Mesendoderm (in vitro differentiated cells): Measurements from ENCODE around the gene ISM2.
"Not testable (repeated sequence)": the region's sequence is repeated elsewhere in the genome, so short reads cannot be mapped to it uniquely, and the experiment has no call there.

Experiments
- DNase-seq: peaks from one replicate; pipeline ENCODE4 v3.0.0; 2013
- H2AK5ac ChIP-seq: 2 replicates; pipeline ENCODE4 v1.6.1; 2013; ENCODE audit warnings: low read length, inconsistent platforms
- H2BK120ac ChIP-seq: 2 replicates; pipeline ENCODE4 v1.6.1; 2013; ENCODE audit warnings: low read depth, mild to moderate bottlenecking, low read length, moderate library complexity, mixed read lengths
- H2BK15ac ChIP-seq: replicated peaks from 2 replicates; pipeline ENCODE4 v1.6.1; 2013; ENCODE audit warnings: low read depth, mild to moderate bottlenecking, moderate library complexity
- H2BK5ac ChIP-seq: 2 replicates; pipeline ENCODE4 v1.6.1; 2013; ENCODE audit warnings: low read length, inconsistent platforms
- H3K18ac ChIP-seq: 2 replicates; pipeline ENCODE4 v1.6.1; 2013; ENCODE audit warnings: mild to moderate bottlenecking, low read length, mixed read lengths
- H3K23ac ChIP-seq: one replicate; pipeline ENCODE4 v1.6.1; 2013; ENCODE audit warnings: low read length
- H3K27ac ChIP-seq: 2 replicates; pipeline ENCODE4 v1.5.1; 2013; ENCODE audit warnings: low read depth, mild to moderate bottlenecking, inconsistent platforms, low read length, moderate library complexity
- H3K27me3 ChIP-seq: 2 replicates; pipeline ENCODE4 v1.6.1; 2013; ENCODE audit warnings: low read length, control low read depth, mild to moderate bottlenecking, inconsistent platforms; ENCODE audit not compliant: insufficient read depth, poor library complexity
- H3K36me3 ChIP-seq: 2 replicates; pipeline ENCODE4 v1.6.1; 2013; ENCODE audit warnings: low read length, inconsistent platforms; ENCODE audit not compliant: control insufficient read depth, insufficient read depth
- H3K4ac ChIP-seq: one replicate; pipeline ENCODE4 v1.6.1; 2013; ENCODE audit warnings: low read depth, mild to moderate bottlenecking, low read length, moderate library complexity
- H3K4me1 ChIP-seq: 2 replicates; pipeline ENCODE4 v1.6.1; 2013; ENCODE audit warnings: low read depth, low read length, inconsistent platforms; ENCODE audit not compliant: control insufficient read depth
- H3K4me2 ChIP-seq: 2 replicates; pipeline ENCODE4 v1.6.1; 2013; ENCODE audit warnings: low read length
- H3K4me3 ChIP-seq: 2 replicates; pipeline ENCODE4 v1.5.1; 2013; ENCODE audit warnings: mild to moderate bottlenecking, low read length
- H3K56ac ChIP-seq: one replicate; pipeline ENCODE4 v1.6.1; 2013; ENCODE audit warnings: low read length
- H3K79me1 ChIP-seq: 2 replicates; pipeline ENCODE4 v1.6.1; 2013; ENCODE audit warnings: low read length, inconsistent platforms
- H3K79me2 ChIP-seq: 2 replicates; pipeline ENCODE4 v1.6.1; 2013; ENCODE audit warnings: mild to moderate bottlenecking, low read length; ENCODE audit not compliant: control insufficient read depth, insufficient read depth
- H3K9ac ChIP-seq: 2 replicates; pipeline ENCODE4 v1.6.1; 2013; ENCODE audit warnings: low read length, inconsistent platforms
- H4K5ac ChIP-seq: one replicate; pipeline ENCODE4 v1.6.1; 2013; ENCODE audit warnings: low read length
- H4K8ac ChIP-seq: one replicate; pipeline ENCODE4 v1.6.1; 2013; ENCODE audit warnings: low read depth, mild to moderate bottlenecking, control low read depth, low read length, moderate library complexity
- WGBS: extraction: QIAGEN DNeasy Blood & Tissue Kit; methylation state at CpG from one replicate; pipeline ENCODE4 v1.1.7; 2013; ENCODE audit warnings: low lambda C conversion rate, missing lambda C conversion rate; ENCODE audit not compliant: insufficient coverage; ENCODE audit errors: extremely low coverage; 5-methylcytosine and 5-hydroxymethylcytosine counted together

The ISM2 gene

GRCh38 chr14:77543240-77543551 is 44.6 kb upstream of the ISM2 start:
- Histone ChIP-seq H3K4me3 (no peak overlapping the region), H3K23ac (no peak overlapping the region), H3K56ac (no peak overlapping the region), H2BK120ac (no peak overlapping the region), H2BK15ac (no peak overlapping the region), H3K27ac (peak overlapping the region; percentile 3), H2BK5ac (no peak overlapping the region), H3K4me1 (no peaks in the 10 kb centered on the region), H3K4me2 (no peak overlapping the region), H3K79me2 (no peaks in the 10 kb centered on the region), H4K5ac (no peak overlapping the region), H3K4ac (no peak overlapping the region), H3K36me3 (no peaks in the 10 kb centered on the region), H4K8ac (no peak overlapping the region), H3K9ac (no peak overlapping the region), H3K27me3 (no peaks in the 10 kb centered on the region), H3K18ac (no peak overlapping the region), H2AK5ac (no peak overlapping the region), H3K79me1 (no peaks in the 10 kb centered on the region)
- DNase-seq: peak; percentile 29
- no CpG with 5 or more reads among the region's 5 CpGs for WGBS

GRCh38 chr14:77542421-77543239 is 44.0 kb upstream of the ISM2 start:
- peak; percentile 10 for DNase-seq
- peak overlapping the region; percentile 93 for H4K8ac ChIP-seq
- H3K27ac ChIP-seq: peak overlapping the region; percentile 3
- H2AK5ac ChIP-seq: no peak overlapping the region
- H3K79me2 ChIP-seq: no peaks in the 10 kb centered on the region
- no peaks in the 10 kb centered on the region for H3K27me3 ChIP-seq
- no CpG with 5 or more reads among the region's 11 CpGs for WGBS
- no peaks in the 10 kb centered on the region for H3K79me1 ChIP-seq
- no peak overlapping the region for H3K9ac ChIP-seq
- no peaks in the 10 kb centered on the region for H3K4me1 ChIP-seq
- no peak overlapping the region for H2BK15ac ChIP-seq
- H4K5ac ChIP-seq: no peak overlapping the region
- H3K18ac ChIP-seq: no peak overlapping the region
- no peak overlapping the region for H3K4me3 ChIP-seq
- no peaks in the 10 kb centered on the region for H3K36me3 ChIP-seq
- H2BK5ac ChIP-seq: no peak overlapping the region
- H3K23ac ChIP-seq: no peak overlapping the region
- no peak overlapping the region for H2BK120ac ChIP-seq
- H3K4me2 ChIP-seq: no peak overlapping the region
- H3K4ac ChIP-seq: peak overlapping the region; percentile 36
- H3K56ac ChIP-seq: no peak overlapping the region

- Histone ChIP-seq H3K36me3 (no peaks in the 10 kb centered on the region), H3K27me3 (no peaks in the 10 kb centered on the region), H3K4ac (no peak overlapping the region), H3K4me2 (no peak overlapping the region), H4K8ac (no peak overlapping the region), H3K27ac (no peak overlapping the region), H3K56ac (no peak overlapping the region), H2AK5ac (no peak overlapping the region), H3K9ac (no peak overlapping the region), H3K4me1 (no peaks in the 10 kb centered on the region), H3K18ac (no peak overlapping the region), H3K4me3 (no peak overlapping the region), H2BK120ac (no peak overlapping the region), H2BK5ac (no peak overlapping the region), H3K79me1 (no peaks in the 10 kb centered on the region), H4K5ac (no peak overlapping the region), H3K79me2 (no peaks in the 10 kb centered on the region), H2BK15ac (no peak overlapping the region), H3K23ac (no peak overlapping the region)
- DNase-seq: no peak
- WGBS: no CpG with 5 or more reads among the region's 4 CpGs
These were observed 43.3 kb upstream of the ISM2 start for GRCh38 chr14:77541905-77542304.

- H4K5ac ChIP-seq, H2BK120ac ChIP-seq, H3K79me2 ChIP-seq, H3K79me1 ChIP-seq, H3K4me1 ChIP-seq, H3K4ac ChIP-seq, H3K27me3 ChIP-seq, H3K27ac ChIP-seq, H2BK5ac ChIP-seq, H3K4me2 ChIP-seq, H3K36me3 ChIP-seq, H3K56ac ChIP-seq, DNase-seq, H3K9ac ChIP-seq, H3K23ac ChIP-seq, H3K4me3 ChIP-seq, H2BK15ac ChIP-seq, H2AK5ac ChIP-seq, H3K18ac ChIP-seq, H4K8ac ChIP-seq: not testable (repeated sequence)
- no CpG with 5 or more reads among the region's 5 CpGs for WGBS
These were observed 38.3 kb upstream of the ISM2 start for GRCh38 chr14:77536951-77537350.

GRCh38 chr14:77531071-77531470 is 32.5 kb upstream of the ISM2 start:
- H3K79me2 ChIP-seq: no peaks in the 10 kb centered on the region
- H2BK15ac ChIP-seq: no peak overlapping the region
- no peaks in the 10 kb centered on the region for H3K27me3 ChIP-seq
- H3K27ac ChIP-seq: no peak overlapping the region
- no peak overlapping the region for H3K4me2 ChIP-seq
- H3K36me3 ChIP-seq: no peaks in the 10 kb centered on the region
- no peak overlapping the region for H2BK5ac ChIP-seq
- no peak overlapping the region for H3K18ac ChIP-seq
- no peak overlapping the region for H3K23ac ChIP-seq
- no peak overlapping the region for H4K8ac ChIP-seq
- no peak overlapping the region for H4K5ac ChIP-seq
- H2AK5ac ChIP-seq: no peak overlapping the region
- no peaks in the 10 kb centered on the region for H3K79me1 ChIP-seq
- H3K9ac ChIP-seq: no peak overlapping the region
- H3K4me3 ChIP-seq: no peak overlapping the region
- DNase-seq: no peak
- no peak overlapping the region for H3K4ac ChIP-seq
- H3K4me1 ChIP-seq: no peaks in the 10 kb centered on the region
- H3K56ac ChIP-seq: no peak overlapping the region
- no peak overlapping the region for H2BK120ac ChIP-seq

- DNase-seq: no peak
These were observed 31.3 kb upstream of the ISM2 start for GRCh38 chr14:77529963-77530362.

More at GRCh38 chr14:77529963-77530362, 31.3 kb upstream of the ISM2 start:
- H4K8ac ChIP-seq: no peak overlapping the region
- no peak overlapping the region for H2AK5ac ChIP-seq
- H3K79me2 ChIP-seq: no peaks in the 10 kb centered on the region
- no peak overlapping the region for H2BK15ac ChIP-seq
- H3K4me3 ChIP-seq: no peak overlapping the region
- H3K23ac ChIP-seq: no peak overlapping the region
- no peak overlapping the region for H2BK5ac ChIP-seq
- H3K4me1 ChIP-seq: no peaks in the 10 kb centered on the region
- no peak overlapping the region for H2BK120ac ChIP-seq
- H3K79me1 ChIP-seq: no peaks in the 10 kb centered on the region
- no peak overlapping the region for H3K4ac ChIP-seq
- no peak overlapping the region for H3K4me2 ChIP-seq
- no peaks in the 10 kb centered on the region for H3K27me3 ChIP-seq
- no peak overlapping the region for H4K5ac ChIP-seq
- no peak overlapping the region for H3K18ac ChIP-seq
- no peak overlapping the region for H3K56ac ChIP-seq
- no peak overlapping the region for H3K9ac ChIP-seq
- no peaks in the 10 kb centered on the region for H3K36me3 ChIP-seq
- H3K27ac ChIP-seq: no peak overlapping the region
